ENCODE data around the gene PDIA5. TPM values are rescaled to one million over a fixed set of nuclear protein-coding genes. Genes with fewer than 3 reads are reported as not detected.

The PDIA5 gene
- total and polyA plus RNA-seq, 2 of the 4 experiments (the other 2 are of a cell fraction) = 19.4 to 42.0 TPM

DNA sequence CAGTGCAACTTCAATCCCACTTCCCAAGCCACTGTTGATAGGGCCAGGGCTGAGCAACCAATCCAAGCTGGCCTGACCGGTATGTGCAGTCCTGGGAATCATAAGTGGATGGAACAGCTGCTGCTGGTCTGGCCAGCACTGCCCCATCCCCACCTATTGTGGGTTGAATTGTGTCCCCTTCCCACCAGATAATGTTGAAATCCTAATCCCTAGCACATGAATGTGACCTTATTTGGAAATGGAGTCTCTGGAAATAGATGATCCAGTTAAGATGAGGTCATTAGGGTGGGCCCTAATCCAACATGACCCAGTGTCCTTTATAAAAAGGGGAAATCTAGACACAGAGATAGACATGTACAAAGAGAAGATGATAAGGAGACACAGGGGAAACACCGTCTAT, 13.7 kb upstream of the PDIA5 start:
- no peak overlapping the region for H3K18ac ChIP-seq (ENCODE audit: low read depth, low read length)
- BruUV-seq (replicated peaks) = no TSS peak
- H2AK5ac ChIP-seq (ENCODE audit: low read depth, low read length) = no peak overlapping the region
- H4K20me1 ChIP-seq (ENCODE audit: insufficient read depth, low read length) = no peaks in the 10 kb centered on the region
- no peak overlapping the region for H4K91ac ChIP-seq (ENCODE audit: insufficient read depth, low read depth, low read length)
- no peak overlapping the region for H2BK120ac ChIP-seq (ENCODE audit: low read depth, low read length)
- no peak overlapping the region for H2BK5ac ChIP-seq (ENCODE audit: low read depth, low read length, poor library complexity, severe bottlenecking)
- H3K36me3 ChIP-seq (ENCODE audit: control insufficient read depth, insufficient read depth, low read length) = no peaks in the 10 kb centered on the region
- in situ Hi-C loops (cut with MboI; ENCODE audit: low sequenced_read_pairs) = no loop called here
- H3K4ac ChIP-seq (ENCODE audit: low read depth, low read length) = no peak overlapping the region
- no peak overlapping the region for H3K9ac ChIP-seq (ENCODE audit: low read depth, low read length)
- no peaks in the 10 kb centered on the region for H3K79me1 ChIP-seq (ENCODE audit: low read depth in 1 of 2, low read length in 2 of 2)
- no CpG with 5 or more reads among the region's 2 CpGs for WGBS, 2 experiments (ENCODE audit: extremely low coverage in 2 of 2, insufficient read length in 1 of 2)
- ATAC-seq (ENCODE audit: low read depth) (no peak), DNase-seq (no peak)
- CTCF ChIA-PET = no interaction called here
- H3K23ac ChIP-seq (ENCODE audit: low read depth, low read length) = no peak overlapping the region
- no peaks in the 10 kb centered on the region for H3K4me1 ChIP-seq (ENCODE audit: control insufficient read depth, insufficient read depth, low read length)
- H3K4me3 ChIP-seq (ENCODE audit: insufficient read depth, low read depth, low read length) = no peak overlapping the region
- dilution Hi-C loops (cut with HindIII; ENCODE audit: low sequenced_read_pairs, unreplicated experiment) = no loop called here
- H3K9me3 ChIP-seq (ENCODE audit: control insufficient read depth, insufficient read depth, low read length) = no peaks in the 10 kb centered on the region
- no peak overlapping the region for H2BK20ac ChIP-seq (ENCODE audit: low read depth, low read length)
- TF ChIP-seq NFE2L2 (IDR thresholded peaks at IDR 0.05; ENCODE audit: low read depth, low read length) = no peak
- no peak overlapping the region for H2BK15ac ChIP-seq (ENCODE audit: low read depth, low read length)
- H3K9me1 ChIP-seq (ENCODE audit: insufficient read depth, low read length) = peaks cover 3% of the 10 kb centered on the region; the same call in 1 of the 2 replicates
- no peak overlapping the region for H3K4me2 ChIP-seq (ENCODE audit: low read depth, low read length)
- H2AFZ ChIP-seq (replicated peaks; ENCODE audit: low read length, poor library complexity) = no peak overlapping the region
- no peak overlapping the region for H2AK9ac ChIP-seq (replicated peaks; ENCODE audit: low read depth, low read length, poor library complexity)
- H4K5ac ChIP-seq (ENCODE audit: low read depth, low read length) = no peak overlapping the region
- H4K8ac ChIP-seq (ENCODE audit: low read depth in 2 of 2, low read length in 2 of 2) = no peak overlapping the region
- H3K27ac ChIP-seq (ENCODE audit: insufficient read depth, low read length) = no peak overlapping the region
- POLR2A ChIA-PET (ENCODE audit: unreplicated experiment) = no interaction called here
- H3K14ac ChIP-seq (replicated peaks; ENCODE audit: low read depth, low read length) = no peak overlapping the region
- intact Hi-C loops (cut with micrococcal nuclease) = no loop called here
- peaks cover 38% of the 10 kb centered on the region for H3K27me3 ChIP-seq (ENCODE audit: control insufficient read depth, insufficient read depth, low read length)
- no peak overlapping the region for H3K56ac ChIP-seq (ENCODE audit: extremely low read depth, insufficient read depth, low read length)
